GM10266 (cell line): ENCODE data around the gene VEZF1.

ENCODE experiments used
- DNase-seq: peaks from one replicate; pipeline ENCODE4 v3.0.0; 2012; ENCODE audit errors: extremely low spot score
- CTCF ChIP-seq: IDR thresholded peaks from 2 replicates; pipeline ENCODE4 v1.5.1; 2012; ENCODE audit warnings: mild to moderate bottlenecking, low read depth; ENCODE audit not compliant: control insufficient read depth, insufficient read depth; ENCODE audit errors: missing control alignments

Gene VEZF1

GRCh38 chr17:57997085-57997809 is 9.2 kb upstream of the VEZF1 start:
- no peak for DNase-seq
- no peak for TF ChIP-seq CTCF

GRCh38 chr17:57995076-57995956 is 7.3 kb upstream of the VEZF1 start:
- DNase-seq = peak; percentile 55

GRCh38 chr17:57994436-57994835 is 6.4 kb upstream of the VEZF1 start:
- DNase-seq = no peak
- no peak for TF ChIP-seq CTCF

More at GRCh38 chr17:57995076-57995956, 7.3 kb upstream of the VEZF1 start:
- TF ChIP-seq CTCF = peak; percentile 62

- TF ChIP-seq CTCF = no peak
- no peak for DNase-seq
Measured at GRCh38 chr17:57993471-57994365, 5.7 kb upstream of the VEZF1 start.

- TF ChIP-seq CTCF = no peak
- no peak for DNase-seq
Measured at GRCh38 chr17:57991537-57991936, 3.5 kb upstream of the VEZF1 start.

GRCh38 chr17:57990037-57990436 is 2.0 kb upstream of the VEZF1 start:
- TF ChIP-seq CTCF = no peak
- DNase-seq = no peak
